Neural cell (in vitro differentiated cells): ENCODE data around the gene SOX4. TPM values are rescaled to one million over a fixed set of nuclear protein-coding genes. Genes with fewer than 3 reads are reported as not detected.

ENCODE experiments used
- H2AFZ ChIP-seq: fragments of 200-600, 300-800 bp; sonication (generic), shearing (Covaris generic); 2 replicates; pipeline ENCODE4 v1.6.0; 2014; ENCODE audit warnings: low read depth, mild to moderate bottlenecking, antibody characterized with exemption, low read length, moderate library complexity
- H3F3A ChIP-seq: fragments of 200-600 bp; shearing (Covaris generic); 2 replicates; pipeline ENCODE4 v1.6.1; 2016; ENCODE audit warnings: mild to moderate bottlenecking, moderate library complexity, mixed read lengths, antibody characterized with exemption, low read length; ENCODE audit not compliant: insufficient read depth, poor library complexity, severe bottlenecking
- H3K27ac ChIP-seq: fragments of 200-600, 300-800 bp; sonication (generic), shearing (Covaris generic); 2 replicates; pipeline ENCODE4 v1.5.1; 2014; ENCODE audit warnings: mild to moderate bottlenecking, low read length, moderate library complexity
- H3K27me3 ChIP-seq: fragments of 300-800, 200-600 bp; sonication (generic), shearing (Covaris generic); 2 replicates; pipeline ENCODE4 v1.6.0; 2014; ENCODE audit warnings: mild to moderate bottlenecking, low read depth, low read length, moderate library complexity; ENCODE audit not compliant: insufficient read depth
- H3K36me3 ChIP-seq: fragments of 300-800, 200-600 bp; sonication (generic), shearing (Covaris generic); 2 replicates; pipeline ENCODE4 v1.5.1; 2014; ENCODE audit warnings: mild to moderate bottlenecking, antibody characterized with exemption, low read length, moderate library complexity; ENCODE audit not compliant: insufficient read depth
- H3K4me2 ChIP-seq: fragments of 300-800, 200-600 bp; sonication (generic), shearing (Covaris generic); 2 replicates; pipeline ENCODE4 v1.6.0; 2014; ENCODE audit warnings: mild to moderate bottlenecking, low read length
- H3K4me3 ChIP-seq: fragments of 300-800, 200-600 bp; sonication (generic), shearing (Covaris generic); 2 replicates; pipeline ENCODE4 v1.5.1; 2014; ENCODE audit warnings: mild to moderate bottlenecking, low read length, moderate library complexity
- H3K79me2 ChIP-seq: fragments of 200-600 bp; shearing (Covaris generic); replicated peaks from 2 replicates; pipeline ENCODE4 v1.6.0; 2014; ENCODE audit warnings: mild to moderate bottlenecking, low read length, moderate library complexity; ENCODE audit not compliant: insufficient read depth
- H3K9ac ChIP-seq: fragments of 300-800, 200-600 bp; sonication (generic), shearing (Covaris generic); 2 replicates; pipeline ENCODE4 v1.6.1; 2016; ENCODE audit warnings: mild to moderate bottlenecking, low read length, mixed read lengths
- H3K9me2 ChIP-seq: fragments of 200-600 bp; shearing (Covaris generic); 2 replicates; pipeline ENCODE4 v1.6.1; 2016; ENCODE audit warnings: mild to moderate bottlenecking, low read length, mixed read lengths; ENCODE audit not compliant: insufficient read depth
- H3K9me3 ChIP-seq: fragments of 200-600, 300-800 bp; sonication (generic), shearing (Covaris generic); 2 replicates; pipeline ENCODE4 v1.6.1; 2016; ENCODE audit warnings: mild to moderate bottlenecking, mixed run types, low read length, moderate library complexity, mixed read lengths
- H4K20me1 ChIP-seq: fragments of 200-600 bp; shearing (Covaris generic); 2 replicates; pipeline ENCODE4 v1.6.1; 2016; ENCODE audit warnings: mild to moderate bottlenecking, mixed run types; ENCODE audit not compliant: insufficient read depth
- CTCF ChIP-seq: fragments of 450-650 bp; IDR thresholded peaks from 2 replicates; pipeline ENCODE4 v1.5.1; 2014; ENCODE audit warnings: antibody characterized with exemption, mild to moderate bottlenecking, moderate library complexity; ENCODE audit not compliant: poor library complexity, severe bottlenecking
- EZH2 ChIP-seq: fragments of 200-600, 300-800 bp; shearing (Covaris generic), sonication (generic); IDR thresholded peaks from 2 replicates; pipeline ENCODE4 v1.6.1; 2014; ENCODE audit warnings: antibody characterized with exemption, low read length, borderline replicate concordance, mild to moderate bottlenecking; ENCODE audit not compliant: insufficient read depth, poor library complexity, severe bottlenecking
- POLR2AphosphoS5 ChIP-seq: IDR thresholded peaks from 2 replicates; pipeline ENCODE4 v1.6.1; 2012
- REST ChIP-seq: IDR thresholded peaks from 2 replicates; pipeline ENCODE4 v1.6.1; 2012; ENCODE audit warnings: borderline replicate concordance
- SMC3 ChIP-seq: fragments of 450-650 bp; conservative IDR thresholded peaks from 2 replicates; pipeline ENCODE4 v1.6.1; 2014; ENCODE audit warnings: antibody characterized with exemption, mild to moderate bottlenecking, moderate library complexity; ENCODE audit not compliant: poor library complexity
- TAF1 ChIP-seq: IDR thresholded peaks from 2 replicates; pipeline ENCODE4 v1.6.1; 2012; ENCODE audit warnings: low read depth
- polyA plus RNA-seq: library from polyadenylated mRNA; depleted of rRNA; stranded (reverse); fragments of >200 nt; gene quantifications from 2 replicates; pipeline ENCODE4 v1.2.3, GENCODE V29; 2014

The SOX4 gene
- polyA plus RNA-seq, 1 donor from 2014 or later = 394 TPM

- TF ChIP-seq SMC3 (peak; percentile 48), POLR2AphosphoS5 (no peak)
- peak overlapping the region; percentile 87 for H3K4me3 ChIP-seq
- peak overlapping the region; percentile 97 for H3K27ac ChIP-seq
- H3K9me2 ChIP-seq = no peaks in the 10 kb centered on the region
- peak overlapping the region; percentile 71 for H3K4me2 ChIP-seq
- H3K9ac ChIP-seq = peak overlapping the region; percentile 97
- H3F3A ChIP-seq = peaks cover 7% of the 10 kb centered on the region
- H3K36me3 ChIP-seq = peaks cover 31% of the 10 kb centered on the region
- H3K9me3 ChIP-seq = no peaks in the 10 kb centered on the region
- no peaks in the 10 kb centered on the region for H3K27me3 ChIP-seq
- H4K20me1 ChIP-seq = peaks cover 49% of the 10 kb centered on the region
- peaks cover 82% of the 10 kb centered on the region for H3K79me2 ChIP-seq
- no peak overlapping the region for H2AFZ ChIP-seq
Observed at GRCh38 chr6:21599051-21599696, 5.6 kb downstream of the SOX4 start.

- Histone ChIP-seq H3F3A (peaks cover 7% of the 10 kb centered on the region), H2AFZ (no peak overlapping the region), H3K79me2 (peaks cover 64% of the 10 kb centered on the region), H3K9me2 (no peaks in the 10 kb centered on the region), H3K27me3 (no peaks in the 10 kb centered on the region), H3K9ac (no peak overlapping the region), H3K27ac (no peak overlapping the region), H3K4me2 (no peak overlapping the region), H3K36me3 (peaks cover 22% of the 10 kb centered on the region), H3K9me3 (no peaks in the 10 kb centered on the region), H4K20me1 (peaks cover 30% of the 10 kb centered on the region), H3K4me3 (peak overlapping the region; percentile 87)
- no peak for TF ChIP-seq EZH2
- TF ChIP-seq SMC3 = no peak
- no peak for TF ChIP-seq TAF1
- no peak for TF ChIP-seq CTCF
- no peak for TF ChIP-seq REST
Observed at GRCh38 chr6:21601339-21601923, 7.9 kb downstream of the SOX4 start.

- Histone ChIP-seq H3K4me3 (no peak overlapping the region), H3K27me3 (no peaks in the 10 kb centered on the region), H3F3A (peaks cover 7% of the 10 kb centered on the region), H3K79me2 (peaks cover 58% of the 10 kb centered on the region), H3K9me3 (no peaks in the 10 kb centered on the region), H3K27ac (no peak overlapping the region), H3K9me2 (no peaks in the 10 kb centered on the region), H3K9ac (no peak overlapping the region), H3K4me2 (no peak overlapping the region), H4K20me1 (peaks cover 25% of the 10 kb centered on the region), H3K36me3 (peaks cover 21% of the 10 kb centered on the region), H2AFZ (no peak overlapping the region)
- peak; percentile 31 for TF ChIP-seq POLR2AphosphoS5
- no peak for TF ChIP-seq REST
- TF ChIP-seq SMC3 = no peak
- TF ChIP-seq EZH2 = no peak
Observed at GRCh38 chr6:21601932-21602390, 8.4 kb downstream of the SOX4 start.
